Ascending aorta (tissue), 2 donors: ENCODE measurements around the gene PCDHGA1. TPM values are rescaled to one million over a fixed set of nuclear protein-coding genes. Genes with fewer than 3 reads are reported as not detected.
A peak's percentile ranks its signal among the peaks of the same experiment; 100 is the strongest.

Source experiments
- DNase-seq, 2 donors: peaks; one replicate each; pipeline ENCODE4 v3.0.0-alpha.2; 2019; ENCODE audit warnings: low spot score in 2 of 2
- H3K27ac ChIP-seq, 2 donors: fragments of 200-600 bp; sonication (generic); one replicate each; pipeline ENCODE4 v1.5.1; 2016 to 2017; ENCODE audit warnings: mild to moderate bottlenecking in 1 of 2
- H3K27me3 ChIP-seq: fragments of 200-600 bp; sonication (generic); one replicate; pipeline ENCODE4 v1.5.1; 2017
- H3K36me3 ChIP-seq, 2 donors: fragments of 200-600 bp; sonication (generic); one replicate each; pipeline ENCODE4 v1.5.1; 2016
- H3K4me1 ChIP-seq, 2 donors: fragments of 200-600 bp; sonication (generic); one replicate each; pipeline ENCODE4 v1.5.1; 2016 to 2017; ENCODE audit warnings: mild to moderate bottlenecking in 1 of 2
- H3K4me3 ChIP-seq, 2 donors: fragments of 200-600 bp; sonication (generic); one replicate each; pipeline ENCODE4 v1.5.1; 2016 to 2017; ENCODE audit warnings: mild to moderate bottlenecking in 1 of 2
- H3K9me3 ChIP-seq, 2 donors: fragments of 200-600 bp; sonication (generic); one replicate each; pipeline ENCODE4 v1.5.1; 2016
- CTCF ChIP-seq, 3 experiments: fragments of 200-600 bp in 2 of 3; fragments of 450-650 bp in 1 of 3; sonication (generic) in 2 of 3; IDR thresholded peaks; one replicate each; pipeline ENCODE4 v1.5.1; 2016 to 2019; ENCODE audit warnings: antibody characterized with exemption in 3 of 3, mild to moderate bottlenecking in 1 of 3, moderate library complexity in 1 of 3
- intact Hi-C: fragments of 100-400 bp; cut with DNase I; formaldehyde crosslinking; loops from one replicate; pipeline ENCODE4 v1.15.1; 2023
- total RNA-seq: library from RNA; depleted of rRNA; stranded (reverse); fragments of >200 nt; gene quantifications from one replicate; pipeline ENCODE4 v1.1.0, GENCODE V29; 2016

Gene PCDHGA1
- total RNA-seq, 1 donor from 2014 or later = not detected

DNA sequence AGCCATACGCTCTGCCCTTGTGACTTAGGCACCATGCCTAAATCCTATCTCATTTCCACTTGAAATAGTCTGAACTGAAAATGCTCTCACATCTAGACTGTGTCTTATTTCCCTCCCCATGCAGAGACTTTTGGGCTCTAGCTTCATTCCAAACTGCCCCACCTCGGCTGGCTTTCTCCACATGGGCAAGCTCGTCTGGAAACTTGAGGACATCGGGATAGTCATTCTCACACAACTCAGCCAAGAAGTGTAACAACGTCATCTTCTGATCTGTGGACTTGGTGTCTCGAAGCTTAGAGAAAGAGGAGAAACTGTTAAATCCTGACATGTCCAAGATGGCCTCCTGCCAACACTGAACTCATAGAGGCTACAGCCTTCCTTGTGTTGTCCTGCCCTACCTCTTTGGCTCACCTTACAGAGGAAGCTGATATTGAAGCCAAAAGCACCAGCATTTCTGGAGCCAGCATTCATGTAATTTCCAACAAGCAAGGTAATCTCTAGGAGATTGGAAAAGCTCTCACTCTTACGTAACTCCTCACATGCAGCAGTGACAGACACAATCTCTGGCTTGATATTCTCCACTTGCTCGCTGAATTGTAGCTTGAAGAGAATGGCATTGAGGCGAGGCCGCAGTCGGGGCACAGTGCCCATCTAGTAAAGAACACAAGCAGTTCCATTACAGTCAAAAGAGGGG lies 198.1 kb downstream of the PCDHGA1 start:
- DNase-seq = peak in 1 of 2 donors; percentile 81
- H3K4me1 ChIP-seq = peaks cover 0 to 31% of the 10 kb centered on the region in 2 donors

DNA sequence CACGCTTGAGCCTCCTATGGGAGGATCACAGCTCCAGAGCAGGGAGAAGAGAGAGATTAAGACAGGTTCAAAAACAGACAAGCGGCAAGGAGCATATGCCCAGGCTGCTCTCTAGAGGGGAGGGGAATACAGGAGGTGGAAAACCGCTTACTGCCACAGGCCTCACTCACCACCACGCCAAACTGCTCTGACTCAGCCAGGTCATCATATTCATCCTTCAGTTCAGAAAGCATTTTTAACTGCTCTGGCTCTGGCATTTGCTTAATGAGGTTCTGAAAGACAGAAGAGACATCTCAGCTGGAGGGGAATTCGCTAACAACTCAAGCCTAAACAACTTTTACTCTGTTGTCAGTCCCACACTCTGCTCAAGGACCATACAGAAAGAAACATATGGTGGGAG lies 198.7 kb downstream of the PCDHGA1 start:
- peak overlapping the region; percentile 87 to 88 for H3K27ac ChIP-seq
- TF ChIP-seq CTCF (IDR thresholded peaks at IDR 0.05) = no peak
- H3K27me3 ChIP-seq = no peaks in the 10 kb centered on the region
- DNase-seq = peak in 1 of 2 donors; percentile 66
- no peaks in the 10 kb centered on the region for H3K9me3 ChIP-seq
- peaks cover 0 to 30% of the 10 kb centered on the region in 2 donors for H3K4me1 ChIP-seq
- intact Hi-C loops = loop anchor here (1.0 to 10.0 kb wide), 3 partner anchors 29 to 124 kb away; partner anchors contain the start of genes PCDHGA11, PCDHGA9 and PCDHGB6
- no peak overlapping the region for H3K4me3 ChIP-seq
- H3K36me3 ChIP-seq = peaks cover 17 to 28% of the 10 kb centered on the region in 2 donors

More for the DNA sequence above, 198.1 kb downstream of the PCDHGA1 start:
- H3K9me3 ChIP-seq = no peaks in the 10 kb centered on the region
- TF ChIP-seq CTCF (IDR thresholded peaks at IDR 0.05) = no peak
- intact Hi-C loops = loop anchor here (5.0 to 10.0 kb wide), 2 partner anchors 106 to 124 kb away; partner anchors contain the start of genes PCDHGA11, PCDHGA9 and PCDHGB6
- H3K36me3 ChIP-seq = peaks cover 16 to 26% of the 10 kb centered on the region in 2 donors
- no peak overlapping the region for H3K4me3 ChIP-seq
- H3K27ac ChIP-seq = peak overlapping the region; percentile 87 to 88
- H3K27me3 ChIP-seq = no peaks in the 10 kb centered on the region

DNA sequence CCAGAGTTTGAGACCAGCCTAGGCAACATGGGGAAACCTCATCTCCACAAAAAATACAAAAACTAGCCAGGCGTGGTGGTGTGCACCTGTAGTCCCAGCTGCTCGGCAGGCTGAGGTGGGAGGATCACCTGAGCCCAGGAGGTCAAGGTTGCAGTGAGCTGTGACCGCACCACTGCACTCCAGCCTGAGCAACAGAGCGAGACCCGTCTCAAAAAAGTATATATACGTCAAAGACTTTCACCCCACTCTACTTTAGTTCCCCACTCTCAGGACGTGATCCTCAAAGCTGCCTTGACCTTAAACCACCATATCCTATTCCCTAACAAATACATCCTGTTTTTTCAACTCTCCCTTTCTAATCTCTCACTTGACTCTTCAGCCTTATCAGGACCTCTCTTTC lies 199.6 kb downstream of the PCDHGA1 start:
- TF ChIP-seq CTCF (IDR thresholded peaks at IDR 0.05) = no peak
- peak in 1 of 2 donors; percentile 54 for DNase-seq
- Histone ChIP-seq H3K27ac (peak overlapping the region; percentile 87 to 88), H3K36me3 (peaks cover 17 to 29% of the 10 kb centered on the region in 2 donors), H3K4me1 (peaks cover 0 to 24% of the 10 kb centered on the region in 2 donors), H3K27me3 (no peaks in the 10 kb centered on the region), H3K9me3 (no peaks in the 10 kb centered on the region), H3K4me3 (no peak overlapping the region)
- intact Hi-C loops = loop anchor here (1.0 to 10.0 kb wide), 3 partner anchors 28 to 125 kb away; partner anchors contain the start of genes PCDHGA11, PCDHGA9 and PCDHGB6

- intact Hi-C loops = no loop called here
- DNase-seq = no peak
- H3K9me3 ChIP-seq = no peaks in the 10 kb centered on the region
- peaks cover 0 to 20% of the 10 kb centered on the region in 2 donors for H3K4me1 ChIP-seq
- H3K27ac ChIP-seq = no peak overlapping the region
- no peak for TF ChIP-seq CTCF (IDR thresholded peaks at IDR 0.05)
- H3K4me3 ChIP-seq = no peak overlapping the region
- H3K27me3 ChIP-seq = no peaks in the 10 kb centered on the region
- peaks cover 6 to 22% of the 10 kb centered on the region in 2 donors for H3K36me3 ChIP-seq
Observed at GRCh38 chr5:141532726-141533125, 202.4 kb downstream of the PCDHGA1 start.

DNA sequence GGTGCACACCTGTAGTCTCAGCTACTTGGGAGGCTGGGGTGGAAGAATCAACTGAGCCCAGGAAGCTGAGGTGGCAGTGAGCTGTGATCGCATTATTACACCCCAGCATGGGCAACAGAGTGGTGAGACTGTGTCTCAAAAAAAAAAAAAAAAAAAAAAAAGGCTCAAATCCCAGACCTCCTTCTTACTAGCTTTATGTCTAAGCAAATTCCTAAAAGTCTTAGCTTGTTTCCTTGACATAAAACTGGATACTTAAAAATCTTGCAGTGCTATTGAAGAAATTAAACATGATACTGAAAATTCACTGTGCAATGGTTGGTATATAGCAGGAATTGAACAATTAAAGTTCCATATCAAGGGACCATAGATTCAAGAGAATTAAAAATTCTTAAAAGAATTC lies 203.6 kb downstream of the PCDHGA1 start:
- peaks cover 0 to 10% of the 10 kb centered on the region in 2 donors for H3K4me1 ChIP-seq
- TF ChIP-seq CTCF (IDR thresholded peaks at IDR 0.05) = no peak
- no peak overlapping the region for H3K27ac ChIP-seq
- H3K27me3 ChIP-seq = no peaks in the 10 kb centered on the region
- no peak overlapping the region for H3K4me3 ChIP-seq
- no peak for DNase-seq
- no peaks in the 10 kb centered on the region for H3K9me3 ChIP-seq
- peaks cover 6 to 19% of the 10 kb centered on the region in 2 donors for H3K36me3 ChIP-seq
- intact Hi-C loops = no loop called here
